IPS-18a (cell line): ENCODE measurements around the gene CPNE1.

Source experiments
- H3K27ac ChIP-seq: one replicate; pipeline ENCODE4 v1.5.1; 2013; ENCODE audit warnings: low read length
- H3K27me3 ChIP-seq: one replicate; pipeline ENCODE4 v1.6.1; 2013; ENCODE audit warnings: mild to moderate bottlenecking, low read length; ENCODE audit not compliant: control insufficient read depth, insufficient read depth
- H3K36me3 ChIP-seq: one replicate; pipeline ENCODE4 v1.6.1; 2013; ENCODE audit warnings: low read depth, low read length; ENCODE audit not compliant: control insufficient read depth
- H3K4me1 ChIP-seq: one replicate; pipeline ENCODE4 v1.6.1; 2013; ENCODE audit warnings: low read depth, low read length; ENCODE audit not compliant: control insufficient read depth
- H3K4me3 ChIP-seq: one replicate; pipeline ENCODE4 v1.5.1; 2013; ENCODE audit warnings: low read length
- H3K9ac ChIP-seq: one replicate; pipeline ENCODE4 v1.6.1; 2013; ENCODE audit warnings: mild to moderate bottlenecking, low read length, moderate library complexity
- H3K9me3 ChIP-seq: one replicate; pipeline ENCODE4 v1.6.1; 2013; ENCODE audit warnings: low read depth, low read length; ENCODE audit not compliant: control insufficient read depth

The CPNE1 gene

GRCh38 chr20:35704514-35705261 lies 40.0 kb upstream of the CPNE1 start:
- Histone ChIP-seq H3K9ac (no peak overlapping the region), H3K4me1 (no peaks in the 10 kb centered on the region), H3K4me3 (no peak overlapping the region), H3K9me3 (no peaks in the 10 kb centered on the region), H3K36me3 (peaks cover 76% of the 10 kb centered on the region), H3K27me3 (no peaks in the 10 kb centered on the region), H3K27ac (no peak overlapping the region)

- no peak overlapping the region for H3K4me3 ChIP-seq
- H3K9me3 ChIP-seq, result no peaks in the 10 kb centered on the region
- H3K36me3 ChIP-seq, result peaks cover 59% of the 10 kb centered on the region
- H3K9ac ChIP-seq, result no peak overlapping the region
- H3K4me1 ChIP-seq, result no peaks in the 10 kb centered on the region
- no peak overlapping the region for H3K27ac ChIP-seq
- H3K27me3 ChIP-seq, result no peaks in the 10 kb centered on the region
Measured at GRCh38 chr20:35702824-35703695, 38.4 kb upstream of the CPNE1 start.

GRCh38 chr20:35702051-35702823 lies 37.5 kb upstream of the CPNE1 start:
- H3K27me3 ChIP-seq, result no peaks in the 10 kb centered on the region
- H3K9me3 ChIP-seq, result no peaks in the 10 kb centered on the region
- H3K36me3 ChIP-seq, result peaks cover 52% of the 10 kb centered on the region
- no peaks in the 10 kb centered on the region for H3K4me1 ChIP-seq
- H3K4me3 ChIP-seq, result no peak overlapping the region
- no peak overlapping the region for H3K9ac ChIP-seq
- H3K27ac ChIP-seq, result no peak overlapping the region

GRCh38 chr20:35700625-35701148 lies 36.0 kb upstream of the CPNE1 start:
- H3K4me3 ChIP-seq, result peak overlapping the region; percentile 80
- peaks cover 36% of the 10 kb centered on the region for H3K36me3 ChIP-seq
- no peak overlapping the region for H3K9ac ChIP-seq
- H3K27me3 ChIP-seq, result no peaks in the 10 kb centered on the region
- H3K9me3 ChIP-seq, result no peaks in the 10 kb centered on the region
- H3K27ac ChIP-seq, result no peak overlapping the region
- no peaks in the 10 kb centered on the region for H3K4me1 ChIP-seq

- Histone ChIP-seq H3K9ac (peak overlapping the region; percentile 86), H3K27me3 (no peaks in the 10 kb centered on the region), H3K27ac (no peak overlapping the region), H3K4me3 (peak overlapping the region; percentile 80), H3K9me3 (no peaks in the 10 kb centered on the region), H3K4me1 (no peaks in the 10 kb centered on the region), H3K36me3 (peaks cover 30% of the 10 kb centered on the region)
Measured at GRCh38 chr20:35699957-35700624, 35.4 kb upstream of the CPNE1 start.

GRCh38 chr20:35699127-35699956 lies 34.6 kb upstream of the CPNE1 start, which contains the start of the genes NFS1 and ROMO1:
Gene NFS1 (minus strand): TSS chr20:35699352. CDS start chr20:35699288, 64 bp downstream.
Gene ROMO1 (plus strand): TSS chr20:35699405. CDS start chr20:35699633, 228 bp downstream.
- no peaks in the 10 kb centered on the region for H3K27me3 ChIP-seq
- H3K4me1 ChIP-seq, result no peaks in the 10 kb centered on the region
- peaks cover 23% of the 10 kb centered on the region for H3K36me3 ChIP-seq
- H3K9ac ChIP-seq, result peak within 1 kb of the TSS; percentile 86
- peak within 1 kb of the TSS; percentile 80 for H3K4me3 ChIP-seq
- H3K9me3 ChIP-seq, result no peaks in the 10 kb centered on the region
- no peak within 1 kb of the TSS for H3K27ac ChIP-seq

- Histone ChIP-seq H3K4me3 (peak overlapping the region; percentile 80), H3K9me3 (no peaks in the 10 kb centered on the region), H3K27me3 (no peaks in the 10 kb centered on the region), H3K36me3 (peaks cover 14% of the 10 kb centered on the region), H3K9ac (peak overlapping the region; percentile 86), H3K4me1 (no peaks in the 10 kb centered on the region), H3K27ac (no peak overlapping the region)
Measured at GRCh38 chr20:35698298-35699126, 33.8 kb upstream of the CPNE1 start.

- H3K9me3 ChIP-seq, result no peaks in the 10 kb centered on the region
- no peak overlapping the region for H3K9ac ChIP-seq
- H3K36me3 ChIP-seq, result peaks cover 7% of the 10 kb centered on the region
- no peaks in the 10 kb centered on the region for H3K4me1 ChIP-seq
- H3K27me3 ChIP-seq, result no peaks in the 10 kb centered on the region
- H3K4me3 ChIP-seq, result peak overlapping the region; percentile 80
- no peak overlapping the region for H3K27ac ChIP-seq
Measured at GRCh38 chr20:35697696-35698297, 33.1 kb upstream of the CPNE1 start.

GRCh38 chr20:35695978-35696377 lies 31.3 kb upstream of the CPNE1 start:
- H3K4me1 ChIP-seq, result no peaks in the 10 kb centered on the region
- no peaks in the 10 kb centered on the region for H3K9me3 ChIP-seq
- H3K27ac ChIP-seq, result no peak overlapping the region
- no peaks in the 10 kb centered on the region for H3K36me3 ChIP-seq
- H3K27me3 ChIP-seq, result no peaks in the 10 kb centered on the region
- no peak overlapping the region for H3K9ac ChIP-seq
- no peak overlapping the region for H3K4me3 ChIP-seq
